ENCODE results near the gene BST2.

BST2 gene

GRCh38 chr19:17404621-17405249 lies 695 bp downstream of the BST2 start:
- no peak for TF ChIP-seq MAX (IDR thresholded peaks at IDR 0.05; ENCODE audit: low read depth, low read length)
- no peak for TF ChIP-seq MYC (IDR thresholded peaks at IDR 0.05; ENCODE audit: low read depth, low read length)
- no peak for TF ChIP-seq CTCF (IDR thresholded peaks at IDR 0.05; ENCODE audit: low read depth, low read length)
- TF ChIP-seq POLR2A (IDR thresholded peaks at IDR 0.05; ENCODE audit: extremely low read depth, insufficient read length), result no peak
- peak; percentile 27 for DNase-seq (ENCODE audit: low read depth)
- peak overlapping the region; percentile 74 for H3K4me3 ChIP-seq (ENCODE audit: low read depth, low read length)

GRCh38 chr19:17404015-17404414 lies 1.4 kb downstream of the BST2 start:
- peak; percentile 36 for DNase-seq (ENCODE audit: low read depth)
- H3K4me3 ChIP-seq (ENCODE audit: low read depth, low read length), result peak overlapping the region; percentile 74
- no peak for TF ChIP-seq POLR2A (IDR thresholded peaks at IDR 0.05; ENCODE audit: extremely low read depth, insufficient read length)
- no peak for TF ChIP-seq MYC (IDR thresholded peaks at IDR 0.05; ENCODE audit: low read depth, low read length)
- no peak for TF ChIP-seq MAX (IDR thresholded peaks at IDR 0.05; ENCODE audit: low read depth, low read length)
- no peak for TF ChIP-seq CTCF (IDR thresholded peaks at IDR 0.05; ENCODE audit: low read depth, low read length)

- no peak overlapping the region for H3K4me3 ChIP-seq (ENCODE audit: low read depth, low read length)
- peak; percentile 25 for DNase-seq (ENCODE audit: low read depth)
- no peak for TF ChIP-seq POLR2A (IDR thresholded peaks at IDR 0.05; ENCODE audit: extremely low read depth, insufficient read length)
- TF ChIP-seq MYC (IDR thresholded peaks at IDR 0.05; ENCODE audit: low read depth, low read length), result no peak
- no peak for TF ChIP-seq MAX (IDR thresholded peaks at IDR 0.05; ENCODE audit: low read depth, low read length)
- TF ChIP-seq CTCF (IDR thresholded peaks at IDR 0.05; ENCODE audit: low read depth, low read length), result no peak
These were observed 2.2 kb downstream of the BST2 start for GRCh38 chr19:17402982-17403855.

- TF ChIP-seq POLR2A (IDR thresholded peaks at IDR 0.05; ENCODE audit: extremely low read depth, insufficient read length), result no peak
- TF ChIP-seq MAX (IDR thresholded peaks at IDR 0.05; ENCODE audit: low read depth, low read length), result no peak
- TF ChIP-seq MYC (IDR thresholded peaks at IDR 0.05; ENCODE audit: low read depth, low read length), result no peak
- no peak for TF ChIP-seq CTCF (IDR thresholded peaks at IDR 0.05; ENCODE audit: low read depth, low read length)
- no peak overlapping the region for H3K4me3 ChIP-seq (ENCODE audit: low read depth, low read length)
- DNase-seq (ENCODE audit: low read depth), result no peak
These were observed 3.8 kb downstream of the BST2 start for GRCh38 chr19:17401628-17402027.

- TF ChIP-seq MYC (IDR thresholded peaks at IDR 0.05; ENCODE audit: low read depth, low read length), result no peak
- TF ChIP-seq POLR2A (IDR thresholded peaks at IDR 0.05; ENCODE audit: extremely low read depth, insufficient read length), result no peak
- no peak for TF ChIP-seq MAX (IDR thresholded peaks at IDR 0.05; ENCODE audit: low read depth, low read length)
- no peak for TF ChIP-seq CTCF (IDR thresholded peaks at IDR 0.05; ENCODE audit: low read depth, low read length)
- peak; percentile 33 for DNase-seq (ENCODE audit: low read depth)
- H3K4me3 ChIP-seq (ENCODE audit: low read depth, low read length), result no peak overlapping the region
These were observed 6.4 kb downstream of the BST2 start for GRCh38 chr19:17398902-17399527.

Measured in NB4 (cell line).